Testis (tissue), 2 donors: ENCODE data around the gene FRYL.

Experiments
- CTCF ChIP-seq, 3 experiments: fragments of 450-650 bp in 2 of 3; fragments of 200-600 bp in 1 of 3; sonication (generic) in 1 of 3; IDR thresholded peaks; one replicate each; pipeline ENCODE4 v1.5.1; 2016 to 2019; ENCODE audit warnings: antibody characterized with exemption in 3 of 3, mild to moderate bottlenecking in 2 of 3, moderate library complexity in 1 of 3
- POLR2A ChIP-seq: fragments of 450-650 bp; IDR thresholded peaks from one replicate; pipeline ENCODE4 v1.6.1; 2017; ENCODE audit warnings: antibody characterized with exemption, mild to moderate bottlenecking, moderate library complexity

GRCh38 chr4:48669086-48669485 is 111.0 kb downstream of the FRYL start:
- TF ChIP-seq POLR2A: no peak
- no peak for TF ChIP-seq CTCF (IDR thresholded peaks at IDR 0.05)
